HG03439 (cell line): ENCODE data around the gene USP24.
"Not testable (repeated sequence)": the region's sequence is repeated elsewhere in the genome, so short reads cannot be mapped to it uniquely, and the experiment has no call there.

ENCODE experiments used
- ATAC-seq: cut with Tn5 transposase; IDR thresholded peaks from one replicate; pipeline ENCODE4 v1.9.1; 2021; ENCODE audit warnings: mild to moderate bottlenecking, moderate library complexity; ENCODE audit not compliant: unreplicated experiment

The USP24 gene

DNA sequence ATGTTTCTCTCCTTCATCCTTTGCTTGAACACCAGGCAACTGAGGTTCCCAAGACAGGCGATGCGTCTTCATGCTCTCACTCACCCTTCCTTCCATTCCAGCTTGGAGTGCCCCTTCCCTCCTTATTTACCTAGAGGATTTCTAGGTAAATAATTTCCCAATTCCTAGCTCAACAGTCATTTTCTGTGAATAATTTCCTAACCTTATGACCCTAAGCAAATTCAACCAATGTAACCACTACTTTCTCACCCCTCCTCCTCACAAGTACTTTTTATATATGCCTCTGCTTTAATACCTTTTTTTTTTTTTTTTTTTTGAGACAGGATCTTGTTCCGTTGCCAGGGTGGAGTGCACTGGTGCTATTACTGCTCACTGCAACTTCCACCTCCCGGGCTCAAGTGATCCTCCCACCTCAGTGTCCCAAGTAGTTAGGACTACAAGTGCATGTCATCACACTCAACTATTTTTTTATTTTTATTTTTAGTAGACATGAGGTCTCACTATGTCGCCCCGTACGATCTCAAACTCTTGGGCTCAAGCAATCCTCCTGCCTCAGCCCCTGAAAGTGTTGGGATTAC, 86.7 kb downstream of the USP24 start:
- no peak for ATAC-seq

DNA sequence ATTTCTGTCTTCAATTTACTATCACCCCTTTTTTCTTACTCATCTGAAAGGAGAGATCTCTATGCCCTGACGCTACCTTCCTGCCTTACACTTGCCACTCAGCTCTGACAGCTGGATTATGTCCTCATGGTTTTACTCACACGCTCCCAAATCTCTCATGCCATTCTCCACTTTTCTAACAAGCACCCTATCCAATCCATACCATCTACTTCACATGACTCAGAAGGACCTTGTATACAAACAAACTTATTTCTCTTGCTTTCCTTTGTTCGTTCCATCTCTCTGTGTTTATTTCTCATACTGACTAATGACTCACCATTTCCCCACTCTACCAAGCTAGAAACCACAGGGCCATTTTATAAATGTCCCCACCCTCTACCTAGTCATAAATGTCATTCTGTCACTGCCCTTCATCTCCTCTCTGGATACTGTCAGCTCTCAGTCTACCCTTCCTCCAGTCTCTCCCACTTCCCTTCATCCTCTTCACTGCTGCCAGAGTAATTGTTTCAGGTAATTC, 87.3 kb downstream of the USP24 start:
- peak; percentile 74 for ATAC-seq

DNA sequence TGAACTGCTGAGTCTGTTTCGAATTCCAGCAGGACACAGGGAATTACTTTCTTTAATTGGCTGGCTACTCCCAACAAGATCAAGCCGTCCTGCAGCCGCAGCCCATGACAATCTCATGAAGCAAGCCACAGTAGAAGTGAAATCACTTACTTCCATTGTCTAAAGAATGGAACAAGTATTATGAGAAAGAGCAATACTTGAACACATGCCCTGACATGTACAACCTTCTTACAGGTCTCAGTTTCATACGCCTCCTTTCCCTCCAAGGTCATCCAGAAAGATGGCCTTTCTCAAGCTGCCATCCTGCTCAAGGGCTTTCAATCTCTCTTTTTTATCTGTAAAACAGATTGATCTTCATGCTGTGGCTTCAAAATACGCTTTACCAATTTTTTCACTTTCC, 90.7 kb downstream of the USP24 start:
- ATAC-seq = no peak

DNA sequence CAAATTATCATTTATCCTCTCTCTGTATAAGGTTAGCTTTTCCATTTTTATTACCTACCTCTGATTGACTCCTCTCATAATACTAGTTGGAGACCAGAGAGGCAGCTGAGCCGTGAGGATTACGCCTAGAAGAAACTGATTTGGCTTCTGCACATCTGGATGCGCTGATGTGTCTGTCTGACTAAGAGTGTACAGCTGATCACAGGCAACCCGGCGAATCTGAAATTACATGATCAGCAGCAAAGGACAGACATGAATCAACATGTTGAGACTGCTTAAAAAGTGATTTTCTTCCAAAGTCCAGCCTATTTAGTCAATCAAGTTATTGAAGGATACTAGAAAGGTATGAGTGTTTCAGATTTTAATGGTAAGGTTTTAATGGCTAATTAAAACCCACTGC, 94.6 kb downstream of the USP24 start:
- ATAC-seq = no peak

DNA sequence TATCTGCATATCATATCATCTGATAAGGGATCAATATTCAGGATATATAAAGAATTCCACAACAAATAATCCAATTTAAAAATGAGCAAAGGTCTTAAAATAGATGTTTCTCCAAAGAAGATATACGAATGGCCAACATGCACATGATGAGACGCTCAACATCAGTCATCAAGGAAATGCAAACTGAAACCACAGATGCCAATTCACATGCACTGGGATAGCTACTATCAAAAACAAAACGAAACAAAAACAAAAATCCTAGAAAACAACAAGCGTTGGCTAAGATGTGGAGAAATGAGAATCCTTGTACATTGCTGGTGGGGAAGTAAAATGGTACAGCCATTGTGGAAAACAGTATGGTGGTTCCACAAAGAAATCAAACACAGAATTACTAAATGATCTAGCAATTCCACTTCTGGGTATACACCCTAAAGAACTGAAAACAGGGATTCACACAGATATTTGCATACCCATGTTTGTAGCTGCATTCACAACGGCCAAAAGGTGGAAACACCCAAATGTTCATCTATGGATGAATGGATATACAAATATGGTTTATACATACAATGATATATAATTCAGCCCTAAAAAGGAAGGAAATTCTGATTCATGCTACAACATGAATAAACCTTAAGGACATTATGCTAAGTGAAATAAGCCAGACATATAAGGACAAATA, 96.4 kb downstream of the USP24 start:
- no peak for ATAC-seq

DNA sequence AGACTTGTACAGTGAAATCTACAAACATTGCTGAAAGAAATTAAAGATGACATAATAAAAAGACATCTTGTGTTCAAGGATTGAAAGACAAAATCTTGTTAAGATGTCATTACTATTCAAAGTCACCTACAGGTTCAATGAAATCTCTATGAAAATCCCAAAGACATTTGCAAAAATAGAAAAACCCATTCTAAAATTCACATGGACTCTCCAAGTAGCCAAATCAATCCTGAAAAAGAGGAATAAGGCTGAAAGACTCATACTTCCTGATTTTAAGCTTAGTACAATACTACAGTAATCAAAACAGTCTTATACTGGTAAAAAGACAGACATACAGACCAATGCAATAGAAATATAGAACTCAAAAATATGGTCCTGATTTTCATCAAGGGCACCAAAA, 97.2 kb downstream of the USP24 start:
- ATAC-seq = no peak

DNA sequence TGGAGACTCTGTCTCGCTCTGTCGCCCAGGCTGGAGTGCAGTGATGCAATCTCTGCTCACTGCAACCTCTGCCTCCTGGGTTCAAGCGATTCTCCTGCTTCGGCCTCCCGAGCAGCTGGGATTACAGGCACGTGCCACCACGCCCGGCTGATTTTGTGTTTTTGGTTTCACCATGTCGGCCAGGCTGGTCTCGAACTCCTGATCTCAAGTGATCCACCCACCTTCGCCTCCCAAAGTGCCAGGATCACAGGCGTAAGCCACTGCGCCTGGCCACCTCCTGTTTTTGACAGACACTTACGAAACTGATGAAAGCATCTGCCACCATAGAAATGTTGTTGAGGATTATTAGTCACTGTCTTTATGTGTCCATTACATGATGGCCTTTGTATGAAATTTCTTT, 106.2 kb downstream of the USP24 start:
- not testable (repeated sequence) for ATAC-seq

DNA sequence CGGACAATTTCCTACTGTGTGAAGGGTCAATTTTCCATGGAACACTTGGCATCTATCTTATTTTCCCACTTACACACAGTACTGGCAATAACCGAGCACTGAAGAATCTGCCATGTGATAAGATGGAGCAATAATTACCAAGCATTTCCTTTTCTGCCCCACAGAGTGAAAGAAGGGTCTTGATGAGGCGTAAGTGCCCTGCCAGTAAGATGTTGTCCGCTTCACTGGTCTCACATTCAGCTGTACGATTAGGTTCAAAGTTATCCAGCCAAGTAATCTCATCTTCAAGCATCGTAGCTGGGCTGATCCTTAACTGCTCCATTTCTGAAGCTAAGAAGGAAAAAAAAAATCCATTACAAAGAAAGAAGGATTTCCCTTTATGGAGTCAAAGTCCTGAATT, 108.1 kb downstream of the USP24 start:
- ATAC-seq = no peak

DNA sequence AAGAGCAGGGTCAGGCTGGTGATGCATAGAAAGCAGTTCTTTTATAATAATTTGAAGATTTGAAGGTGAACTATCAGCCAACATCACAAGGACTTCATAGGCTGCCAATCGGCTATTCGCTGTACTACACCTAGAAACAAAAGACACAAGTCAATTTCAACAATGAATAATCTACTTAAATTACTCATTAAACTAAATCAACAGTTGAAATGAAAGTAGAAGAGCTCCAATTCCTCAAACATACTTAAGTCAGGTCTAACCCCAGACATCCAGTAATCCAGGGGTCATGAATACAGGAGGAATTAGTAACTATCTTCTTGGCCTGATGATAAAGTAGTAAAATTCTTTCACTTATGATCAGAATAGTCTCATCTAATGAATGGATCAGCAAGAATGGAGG, 111.3 kb downstream of the USP24 start:
- ATAC-seq = no peak

DNA sequence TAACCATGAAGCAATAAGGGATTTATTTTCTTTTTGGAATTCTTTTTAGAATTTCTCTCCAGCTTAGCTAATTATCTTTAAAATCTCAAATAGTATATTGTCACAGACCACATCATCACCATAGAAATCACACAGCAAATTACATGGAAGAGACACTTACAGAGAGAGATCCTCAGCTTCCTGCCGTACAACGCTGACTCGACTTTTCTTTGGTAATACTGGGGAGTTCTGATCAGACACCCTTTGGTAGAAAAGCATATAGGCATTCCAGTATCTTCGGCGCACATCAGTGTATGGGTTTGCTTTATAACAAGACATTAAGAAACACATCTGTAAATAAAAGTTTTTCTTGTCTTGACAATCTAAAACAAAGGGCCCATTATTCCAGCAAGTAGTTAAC, 120.1 kb downstream of the USP24 start:
- ATAC-seq = no peak

DNA sequence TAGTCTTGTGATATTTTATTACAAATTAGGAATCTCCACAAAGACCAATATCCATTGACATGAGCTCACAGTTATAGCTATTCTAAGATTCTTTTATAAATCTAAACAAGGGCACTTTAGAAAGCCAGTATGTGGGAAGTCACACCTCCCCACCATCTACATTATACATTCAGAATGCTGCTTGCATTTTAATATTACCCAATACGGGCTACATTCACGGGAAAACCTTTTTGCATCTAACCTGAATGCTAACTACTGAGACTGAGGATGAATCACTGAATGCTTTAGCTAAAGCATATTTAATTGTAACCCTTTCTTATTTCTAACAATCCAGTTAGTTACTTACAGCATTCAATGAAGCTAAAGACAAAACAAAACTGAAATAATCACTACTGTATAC, 122.7 kb downstream of the USP24 start:
- no peak for ATAC-seq

DNA sequence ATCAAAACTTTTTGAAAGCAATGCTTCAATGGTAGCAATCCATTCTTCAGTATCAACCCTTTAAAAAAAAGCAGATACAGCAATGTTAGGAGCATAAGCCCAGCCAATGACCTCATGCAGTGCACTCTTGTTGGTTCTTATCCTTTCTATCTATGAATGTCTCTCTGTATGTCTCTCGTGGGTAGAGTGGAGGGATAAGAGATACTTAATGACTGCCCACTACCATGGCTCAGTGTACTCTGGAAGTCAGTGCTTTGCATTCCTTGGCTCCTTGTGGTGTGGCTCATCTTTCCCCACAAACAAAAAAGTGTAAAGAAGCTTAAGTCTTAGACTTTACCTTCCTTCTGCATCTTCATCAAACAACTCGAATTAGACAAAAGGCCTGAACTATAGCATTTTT, 125.5 kb downstream of the USP24 start:
- no peak for ATAC-seq

DNA sequence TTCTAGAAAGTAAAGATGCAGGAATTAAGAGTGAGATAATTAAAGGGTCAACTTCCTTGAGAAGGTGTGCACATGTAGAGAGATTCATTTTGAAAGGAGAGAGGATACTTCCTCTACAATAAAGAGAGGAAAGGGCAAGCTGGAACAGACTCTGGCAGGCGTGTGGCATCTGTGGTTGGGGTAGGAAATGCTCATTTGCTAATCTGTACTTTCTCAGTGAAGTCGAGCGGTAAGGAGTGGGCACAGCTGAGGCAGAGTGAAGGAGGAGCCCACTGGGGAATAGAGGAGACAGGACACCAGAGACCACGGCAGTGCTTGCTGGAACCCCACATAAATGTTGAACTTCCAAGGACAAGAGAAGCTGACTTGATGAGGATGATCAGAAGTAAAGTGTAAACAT, 126.8 kb downstream of the USP24 start:
- no peak for ATAC-seq

DNA sequence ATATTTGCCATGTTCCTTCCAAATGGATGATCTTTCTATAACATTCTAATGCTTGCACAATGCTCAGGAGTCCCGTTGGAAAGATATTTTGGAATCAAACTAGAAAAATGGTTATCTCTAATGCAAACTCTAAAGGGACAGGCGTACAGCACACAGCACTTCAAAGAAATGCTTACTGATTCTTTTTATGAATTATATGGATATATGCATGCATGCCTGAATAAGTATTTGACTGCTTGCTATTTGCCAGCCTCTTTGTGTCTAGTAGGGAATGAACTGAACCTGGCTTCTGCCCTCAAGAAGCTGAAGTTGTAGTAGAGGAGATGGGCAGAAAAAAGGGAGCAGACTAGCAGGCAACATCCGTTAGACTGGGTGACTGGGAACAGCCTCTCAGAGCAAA, 127.7 kb downstream of the USP24 start:
- ATAC-seq = no peak

DNA sequence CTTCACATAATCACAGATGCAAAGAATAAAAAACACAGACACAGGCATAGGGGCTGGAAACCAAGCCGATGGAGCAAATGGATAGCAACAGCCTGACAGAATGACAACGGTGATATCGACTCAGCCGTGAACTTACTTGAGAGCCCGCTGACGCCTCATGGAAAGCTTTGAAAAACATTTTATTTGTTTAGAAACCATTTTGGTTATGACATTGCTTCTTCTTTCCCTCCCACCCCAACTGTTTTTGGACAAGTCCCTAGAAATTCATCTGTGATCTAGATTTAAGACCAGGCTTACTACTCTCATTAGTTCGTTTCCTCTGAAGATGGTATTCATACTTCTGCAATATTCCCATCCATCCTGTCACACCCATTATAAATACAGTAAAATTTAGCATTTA, 130.9 kb downstream of the USP24 start:
- no peak for ATAC-seq

DNA sequence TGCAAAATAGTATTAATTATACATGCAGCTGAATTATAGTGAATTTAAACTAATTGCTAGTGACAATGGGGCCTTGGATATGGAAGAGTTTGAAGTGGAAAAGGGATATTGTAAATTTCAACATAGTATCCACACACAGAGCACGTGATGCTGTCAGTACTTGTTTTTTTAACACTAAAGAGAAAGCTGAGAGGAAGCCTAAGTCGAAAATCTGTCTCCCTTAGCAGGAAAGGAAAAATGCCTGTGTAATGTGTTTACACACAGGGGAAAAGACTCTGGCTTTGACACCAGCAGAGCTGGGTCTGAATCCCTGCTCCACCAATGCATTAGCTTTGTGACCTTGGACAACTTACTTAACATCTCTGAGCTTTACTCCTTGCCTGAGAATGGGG, 133.3 kb downstream of the USP24 start:
- ATAC-seq = no peak

DNA sequence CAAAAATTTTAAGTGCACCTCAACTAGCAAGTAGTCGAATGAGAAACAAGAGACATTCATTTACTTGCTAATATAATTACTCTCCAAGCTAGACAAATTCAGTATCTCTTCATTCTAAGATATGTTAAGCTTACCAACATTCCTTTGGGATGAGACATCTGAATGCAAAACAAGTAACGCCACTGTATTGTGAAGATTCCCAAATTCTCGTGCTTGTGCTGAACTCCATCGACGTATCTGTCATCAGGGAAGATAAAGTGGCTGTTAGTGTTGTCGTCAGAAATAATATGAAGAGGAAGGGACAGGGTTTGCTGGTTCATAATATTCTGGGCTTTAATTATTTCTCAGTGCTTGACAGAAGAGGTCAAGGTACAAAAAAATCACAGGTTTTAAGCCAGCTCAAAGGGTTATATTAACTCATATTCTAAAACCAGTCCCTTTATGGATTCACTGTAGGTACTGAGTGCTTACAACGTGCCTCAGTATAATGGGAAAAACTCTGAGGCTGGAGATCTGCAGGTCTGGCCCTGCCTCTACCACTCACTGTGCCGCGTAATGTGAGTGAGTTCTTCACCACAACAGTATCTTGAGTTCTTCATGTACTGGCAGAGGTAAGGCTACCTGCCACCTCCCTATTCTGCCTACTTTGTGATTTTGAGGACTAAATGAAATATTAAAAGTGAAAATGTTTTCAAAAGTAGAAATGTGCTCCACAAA, 133.8 kb downstream of the USP24 start:
- no peak for ATAC-seq

DNA sequence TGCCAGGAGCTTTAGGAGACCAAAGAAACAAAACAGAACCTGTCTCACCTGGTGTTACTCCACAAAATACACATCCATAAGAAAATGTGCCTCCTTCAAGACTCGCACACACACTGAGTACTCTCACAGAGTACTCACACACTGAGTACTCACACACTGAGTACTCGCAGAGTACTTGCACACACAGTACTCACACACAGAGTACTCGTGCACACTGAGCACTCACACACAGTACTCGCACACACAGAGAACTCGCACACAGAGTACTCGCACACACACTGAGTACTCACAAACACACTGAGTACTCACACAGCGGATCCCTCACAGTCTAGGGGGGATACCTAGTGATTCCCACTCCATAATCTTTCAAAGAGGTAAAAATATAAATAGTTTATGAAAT, 135.5 kb downstream of the USP24 start:
- no peak for ATAC-seq

DNA sequence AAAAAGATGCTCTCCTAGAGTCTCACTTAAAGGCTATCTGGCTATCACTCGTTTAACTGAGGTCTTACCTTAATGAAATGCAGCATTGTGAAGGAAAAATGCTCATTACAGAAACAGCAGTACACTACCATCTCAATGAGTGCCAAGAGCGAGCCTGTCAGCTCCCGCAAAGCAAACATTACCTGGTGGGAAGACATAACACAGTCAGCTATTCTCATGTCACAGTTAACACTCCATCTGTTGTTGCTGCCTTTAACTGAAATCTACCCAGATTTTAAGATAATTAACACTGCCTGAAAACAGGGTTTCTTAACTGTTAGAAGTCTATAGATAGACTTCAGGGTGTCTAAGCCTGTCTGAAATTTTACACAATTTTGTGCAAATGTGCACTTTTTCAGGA, 136.7 kb downstream of the USP24 start:
- no peak for ATAC-seq

DNA sequence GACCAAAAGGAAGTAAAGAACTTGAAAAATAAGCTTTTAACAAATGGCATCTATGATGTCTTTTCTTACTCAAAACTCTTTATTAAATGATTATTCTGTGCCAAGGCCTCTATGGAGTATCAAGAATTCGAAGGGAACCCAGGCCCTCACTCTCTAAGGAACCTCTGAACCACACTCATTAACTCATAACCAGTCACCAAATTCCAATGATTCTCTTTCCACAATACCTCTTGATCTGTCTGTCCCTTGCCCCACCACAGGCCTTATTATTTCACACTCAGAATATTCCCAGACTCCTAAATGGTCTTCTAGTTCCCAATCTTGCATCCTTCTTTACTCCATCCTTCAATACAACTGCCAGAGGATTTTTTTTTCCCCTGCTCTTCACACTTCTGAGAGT, 138.8 kb downstream of the USP24 start:
- no peak for ATAC-seq

DNA sequence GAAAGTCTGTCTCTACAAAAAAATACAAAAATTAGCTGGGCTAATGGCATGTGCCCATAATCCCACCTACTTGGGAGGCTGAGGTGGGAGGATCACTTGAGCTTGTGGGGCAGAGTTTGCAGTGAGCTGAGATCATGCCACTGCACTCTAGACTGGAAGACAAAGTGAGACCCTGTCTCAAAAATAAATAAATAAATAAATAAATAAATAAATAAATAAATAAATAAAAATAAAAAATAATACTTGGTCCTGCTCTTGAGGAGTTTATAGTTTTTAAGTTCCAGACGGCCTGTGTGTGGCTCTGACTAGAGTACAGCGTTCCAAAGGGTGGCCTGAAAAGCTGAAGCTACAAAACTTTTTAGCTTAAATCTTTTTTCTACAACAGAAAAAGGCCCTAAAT, 140.7 kb downstream of the USP24 start:
- no peak for ATAC-seq

DNA sequence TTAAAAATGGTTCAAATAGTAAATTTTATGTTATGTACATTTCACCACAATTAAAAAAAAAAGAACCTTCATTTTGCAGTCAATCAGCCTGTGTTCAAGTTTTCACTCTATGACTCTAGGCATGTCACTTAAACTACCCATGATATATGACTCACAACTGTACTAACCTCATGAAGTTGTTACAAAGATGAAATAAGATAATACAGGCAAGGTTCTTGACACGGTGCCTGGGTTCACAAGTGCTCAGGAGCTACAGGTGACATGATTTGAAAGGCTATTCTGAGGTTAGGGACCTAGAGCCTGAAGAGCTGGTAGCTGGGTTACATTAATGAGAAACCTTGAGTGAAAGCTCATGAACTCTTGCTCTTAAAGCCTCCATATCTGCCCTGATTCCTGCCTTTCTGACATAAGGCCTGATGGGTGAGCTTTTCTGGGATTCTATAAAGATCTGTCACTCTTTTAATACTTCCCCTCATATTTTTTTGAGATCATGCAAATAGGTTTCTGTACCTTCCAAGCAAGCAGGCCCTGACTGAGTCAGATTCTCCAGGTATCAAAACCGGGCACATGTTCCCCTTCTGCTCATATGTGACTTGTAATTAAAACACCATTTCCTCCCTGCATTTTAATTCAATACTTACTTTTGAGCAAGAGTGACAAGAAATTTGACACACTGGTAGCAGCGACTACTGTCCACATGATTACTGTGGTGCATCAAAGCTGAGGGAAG, 141.8 kb downstream of the USP24 start:
- no peak for ATAC-seq
